Ishikawa (cell line): ENCODE measurements around the gene ABCA2.

Experiments used
- CEBPB ChIP-seq: IDR thresholded peaks from 2 replicates; pipeline ENCODE4 v1.6.1; 2012
- NFIC ChIP-seq: IDR thresholded peaks from 2 replicates; pipeline ENCODE4 v1.6.1; 2012
- YY1 ChIP-seq: IDR thresholded peaks from 2 replicates; pipeline ENCODE4 v1.6.1; 2012; ENCODE audit warnings: low read depth
- TF ChIP-seq, protein P1 (sequence below): IDR thresholded peaks from 2 replicates; pipeline ENCODE4 v1.6.1; 2012; ENCODE audit warnings: low read depth, mild to moderate bottlenecking

DNA sequence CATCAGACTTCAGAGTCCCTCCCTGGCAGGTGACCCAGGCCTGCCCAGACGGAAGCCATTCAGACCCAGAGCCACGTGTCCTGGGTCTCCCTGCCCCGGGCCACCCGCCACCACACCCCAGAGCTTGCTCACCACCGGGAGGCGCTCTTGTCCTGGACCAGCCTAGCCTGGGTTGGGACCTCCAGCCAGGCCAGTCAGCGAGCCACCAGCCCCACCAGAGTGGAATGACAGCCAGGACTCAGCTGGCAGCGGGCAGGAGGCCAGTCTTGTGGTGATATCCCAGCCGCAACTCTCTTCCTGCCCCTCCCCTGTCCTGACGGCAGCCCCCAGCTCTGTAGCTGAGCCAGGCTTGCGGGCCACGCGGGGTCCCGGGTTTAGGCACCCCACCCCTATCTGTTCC, 52.4 kb downstream of the ABCA2 start:
- TF ChIP-seq YY1 (no peak), CEBPB (no peak), NFIC (no peak)
- TF ChIP-seq, protein P1, sequence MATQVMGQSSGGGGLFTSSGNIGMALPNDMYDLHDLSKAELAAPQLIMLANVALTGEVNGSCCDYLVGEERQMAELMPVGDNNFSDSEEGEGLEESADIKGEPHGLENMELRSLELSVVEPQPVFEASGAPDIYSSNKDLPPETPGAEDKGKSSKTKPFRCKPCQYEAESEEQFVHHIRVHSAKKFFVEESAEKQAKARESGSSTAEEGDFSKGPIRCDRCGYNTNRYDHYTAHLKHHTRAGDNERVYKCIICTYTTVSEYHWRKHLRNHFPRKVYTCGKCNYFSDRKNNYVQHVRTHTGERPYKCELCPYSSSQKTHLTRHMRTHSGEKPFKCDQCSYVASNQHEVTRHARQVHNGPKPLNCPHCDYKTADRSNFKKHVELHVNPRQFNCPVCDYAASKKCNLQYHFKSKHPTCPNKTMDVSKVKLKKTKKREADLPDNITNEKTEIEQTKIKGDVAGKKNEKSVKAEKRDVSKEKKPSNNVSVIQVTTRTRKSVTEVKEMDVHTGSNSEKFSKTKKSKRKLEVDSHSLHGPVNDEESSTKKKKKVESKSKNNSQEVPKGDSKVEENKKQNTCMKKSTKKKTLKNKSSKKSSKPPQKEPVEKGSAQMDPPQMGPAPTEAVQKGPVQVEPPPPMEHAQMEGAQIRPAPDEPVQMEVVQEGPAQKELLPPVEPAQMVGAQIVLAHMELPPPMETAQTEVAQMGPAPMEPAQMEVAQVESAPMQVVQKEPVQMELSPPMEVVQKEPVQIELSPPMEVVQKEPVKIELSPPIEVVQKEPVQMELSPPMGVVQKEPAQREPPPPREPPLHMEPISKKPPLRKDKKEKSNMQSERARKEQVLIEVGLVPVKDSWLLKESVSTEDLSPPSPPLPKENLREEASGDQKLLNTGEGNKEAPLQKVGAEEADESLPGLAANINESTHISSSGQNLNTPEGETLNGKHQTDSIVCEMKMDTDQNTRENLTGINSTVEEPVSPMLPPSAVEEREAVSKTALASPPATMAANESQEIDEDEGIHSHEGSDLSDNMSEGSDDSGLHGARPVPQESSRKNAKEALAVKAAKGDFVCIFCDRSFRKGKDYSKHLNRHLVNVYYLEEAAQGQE, result no peak
